ENCODE results near the gene PDLIM5.

The PDLIM5 gene

DNA sequence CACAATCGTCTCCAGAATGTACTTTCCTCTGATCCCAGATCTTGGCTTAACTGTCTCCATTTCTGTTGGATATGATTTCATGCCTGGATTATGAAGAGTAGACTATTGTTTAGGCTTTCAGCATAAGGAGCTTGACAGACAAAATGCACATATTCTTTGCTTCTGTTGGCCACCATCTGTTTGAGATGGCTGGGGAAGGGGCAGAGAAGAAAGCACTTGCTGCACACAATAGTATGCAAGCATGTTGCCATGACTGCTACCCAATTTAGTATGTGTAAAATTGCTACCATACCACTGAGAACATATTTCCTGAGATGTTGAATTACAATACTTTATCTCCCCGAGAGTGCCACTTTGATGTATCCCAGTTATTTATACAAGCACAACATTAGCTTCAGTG is 178.1 kb downstream of the PDLIM5 start:
- no peak overlapping the region for H3K56ac ChIP-seq (ENCODE audit: low read length)
- no peak overlapping the region for H2BK5ac ChIP-seq (ENCODE audit: low read length)
- H2AK5ac ChIP-seq (ENCODE audit: low read length) = no peak overlapping the region
- H2BK120ac ChIP-seq (ENCODE audit: low read depth, low read length) = no peak overlapping the region
- H3K4me2 ChIP-seq (ENCODE audit: low read length) = no peak overlapping the region
- no peak overlapping the region for H3K9ac ChIP-seq (ENCODE audit: low read length)
- H3K23ac ChIP-seq (ENCODE audit: low read length) = no peak overlapping the region
- no peak overlapping the region for H3K27ac ChIP-seq (ENCODE audit: low read depth, low read length)
- H3K18ac ChIP-seq (ENCODE audit: low read length) = no peak overlapping the region
- H3K36me3 ChIP-seq (ENCODE audit: control insufficient read depth, insufficient read depth, low read length) = no peaks in the 10 kb centered on the region
- H3K4me1 ChIP-seq (ENCODE audit: control insufficient read depth, low read depth, low read length) = no peaks in the 10 kb centered on the region
- H3K4me3 ChIP-seq (ENCODE audit: low read length) = no peak overlapping the region
- H4K8ac ChIP-seq (ENCODE audit: low read depth, low read length) = no peak overlapping the region
- no peak for DNase-seq
- no peaks in the 10 kb centered on the region for H3K27me3 ChIP-seq (ENCODE audit: insufficient read depth, low read length, poor library complexity)
- H4K5ac ChIP-seq (ENCODE audit: low read length) = no peak overlapping the region
- no peak overlapping the region for H3K4ac ChIP-seq (ENCODE audit: low read depth, low read length)
- H3K79me2 ChIP-seq (ENCODE audit: control insufficient read depth, insufficient read depth, low read length) = no peaks in the 10 kb centered on the region
- H2BK15ac ChIP-seq (replicated peaks; ENCODE audit: low read depth) = no peak overlapping the region
- WGBS (ENCODE audit: extremely low coverage, insufficient coverage, low lambda C conversion rate) = no CpG with 5 or more reads among the region's 2 CpGs
- H3K79me1 ChIP-seq (ENCODE audit: low read length) = no peaks in the 10 kb centered on the region

DNA sequence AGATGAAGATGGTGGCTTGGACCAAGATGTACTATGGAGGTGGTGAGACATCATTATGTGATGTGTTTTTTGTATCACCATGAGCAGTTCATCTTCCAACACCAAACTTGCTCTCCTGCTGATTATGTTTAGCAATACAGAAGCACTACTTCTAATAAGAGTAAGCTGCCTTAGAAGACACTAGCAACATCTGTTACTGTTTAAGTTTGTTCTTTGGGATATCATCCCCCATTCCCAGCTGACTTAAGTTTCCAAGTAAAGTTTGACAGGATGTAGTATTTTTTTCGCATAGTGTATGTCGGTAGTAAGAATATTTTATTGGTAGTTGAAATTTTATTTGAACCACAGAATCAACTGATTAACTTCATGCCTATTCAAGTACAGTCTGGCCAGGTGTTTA is 182.5 kb downstream of the PDLIM5 start:
- Histone ChIP-seq H3K27me3 (ENCODE audit: insufficient read depth, low read length, poor library complexity) (no peaks in the 10 kb centered on the region), H3K79me1 (ENCODE audit: low read length) (no peaks in the 10 kb centered on the region), H3K56ac (ENCODE audit: low read length) (no peak overlapping the region), H2AK5ac (ENCODE audit: low read length) (no peak overlapping the region), H4K8ac (ENCODE audit: low read depth, low read length) (no peak overlapping the region), H4K5ac (ENCODE audit: low read length) (no peak overlapping the region), H2BK120ac (ENCODE audit: low read depth, low read length) (no peak overlapping the region), H3K4me3 (ENCODE audit: low read length) (no peak overlapping the region), H3K79me2 (ENCODE audit: control insufficient read depth, insufficient read depth, low read length) (no peaks in the 10 kb centered on the region), H3K36me3 (ENCODE audit: control insufficient read depth, insufficient read depth, low read length) (no peaks in the 10 kb centered on the region), H3K4ac (ENCODE audit: low read depth, low read length) (no peak overlapping the region), H3K23ac (ENCODE audit: low read length) (no peak overlapping the region), H3K4me2 (ENCODE audit: low read length) (no peak overlapping the region), H2BK15ac (replicated peaks; ENCODE audit: low read depth) (no peak overlapping the region), H3K27ac (ENCODE audit: low read depth, low read length) (no peak overlapping the region), H3K9ac (ENCODE audit: low read length) (no peak overlapping the region), H2BK5ac (ENCODE audit: low read length) (no peak overlapping the region), H3K4me1 (ENCODE audit: control insufficient read depth, low read depth, low read length) (no peaks in the 10 kb centered on the region), H3K18ac (ENCODE audit: low read length) (no peak overlapping the region)
- WGBS (ENCODE audit: extremely low coverage, insufficient coverage, low lambda C conversion rate) = 100% methylated on average over 2 of the region's 2 CpGs
- no peak for DNase-seq

DNA sequence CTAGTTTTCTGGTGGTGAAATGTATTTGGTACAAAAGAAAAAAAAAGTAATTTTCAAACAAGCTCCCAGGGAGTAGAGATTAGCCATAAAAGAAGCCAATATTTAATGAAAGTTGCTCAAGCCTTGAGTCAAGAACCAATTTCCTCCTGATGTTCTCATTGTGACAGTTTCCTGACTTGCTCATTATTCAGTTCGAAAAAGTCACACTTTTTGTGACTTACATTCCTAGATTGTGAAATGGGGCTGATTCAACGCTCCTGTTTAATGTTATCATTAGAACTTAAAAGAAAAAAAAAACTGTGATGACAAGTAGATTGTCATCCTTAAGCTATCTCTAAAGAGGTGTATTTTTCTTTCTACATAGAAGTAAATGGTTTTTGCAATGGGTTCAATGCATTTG is 183.4 kb downstream of the PDLIM5 start:
- H4K5ac ChIP-seq (ENCODE audit: low read length) = no peak overlapping the region
- no peaks in the 10 kb centered on the region for H3K4me1 ChIP-seq (ENCODE audit: control insufficient read depth, low read depth, low read length)
- H3K18ac ChIP-seq (ENCODE audit: low read length) = no peak overlapping the region
- DNase-seq = peak; percentile 22
- H3K27ac ChIP-seq (ENCODE audit: low read depth, low read length) = no peak overlapping the region
- H2BK5ac ChIP-seq (ENCODE audit: low read length) = no peak overlapping the region
- no peak overlapping the region for H3K9ac ChIP-seq (ENCODE audit: low read length)
- H4K8ac ChIP-seq (ENCODE audit: low read depth, low read length) = no peak overlapping the region
- H3K56ac ChIP-seq (ENCODE audit: low read length) = no peak overlapping the region
- H3K79me1 ChIP-seq (ENCODE audit: low read length) = no peaks in the 10 kb centered on the region
- no peak overlapping the region for H3K4me2 ChIP-seq (ENCODE audit: low read length)
- H3K27me3 ChIP-seq (ENCODE audit: insufficient read depth, low read length, poor library complexity) = no peaks in the 10 kb centered on the region
- no peak overlapping the region for H3K4ac ChIP-seq (ENCODE audit: low read depth, low read length)
- no peak overlapping the region for H2BK15ac ChIP-seq (replicated peaks; ENCODE audit: low read depth)
- H3K4me3 ChIP-seq (ENCODE audit: low read length) = no peak overlapping the region
- H3K23ac ChIP-seq (ENCODE audit: low read length) = no peak overlapping the region
- H3K79me2 ChIP-seq (ENCODE audit: control insufficient read depth, insufficient read depth, low read length) = no peaks in the 10 kb centered on the region
- no peak overlapping the region for H2AK5ac ChIP-seq (ENCODE audit: low read length)
- H3K36me3 ChIP-seq (ENCODE audit: control insufficient read depth, insufficient read depth, low read length) = no peaks in the 10 kb centered on the region
- WGBS (ENCODE audit: extremely low coverage, insufficient coverage, low lambda C conversion rate) = no CpG with 5 or more reads among the region's 2 CpGs
- no peak overlapping the region for H2BK120ac ChIP-seq (ENCODE audit: low read depth, low read length)

DNA sequence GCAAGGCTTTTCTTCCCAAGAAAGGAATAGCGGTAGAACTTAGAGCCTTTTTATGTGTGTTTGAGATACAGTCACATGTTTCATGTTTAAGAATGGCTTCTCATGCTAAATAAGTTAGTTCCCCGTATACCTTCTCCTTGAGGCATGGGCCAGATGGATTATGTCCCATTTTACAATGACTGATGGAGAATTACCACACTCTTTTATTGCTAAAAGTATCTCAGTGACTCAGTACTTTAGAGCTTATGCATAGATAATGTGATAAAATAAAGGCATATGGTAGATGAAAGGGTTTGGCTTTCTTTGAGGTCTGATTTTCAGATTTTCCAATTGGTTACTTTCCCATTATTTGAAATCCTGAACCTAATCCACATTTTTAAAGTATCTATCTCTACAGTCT is 184.3 kb downstream of the PDLIM5 start:
- no peak overlapping the region for H2BK15ac ChIP-seq (replicated peaks; ENCODE audit: low read depth)
- H2BK120ac ChIP-seq (ENCODE audit: low read depth, low read length) = no peak overlapping the region
- H3K23ac ChIP-seq (ENCODE audit: low read length) = no peak overlapping the region
- H3K18ac ChIP-seq (ENCODE audit: low read length) = no peak overlapping the region
- no peak overlapping the region for H2BK5ac ChIP-seq (ENCODE audit: low read length)
- DNase-seq = no peak
- no peak overlapping the region for H3K4ac ChIP-seq (ENCODE audit: low read depth, low read length)
- no peaks in the 10 kb centered on the region for H3K27me3 ChIP-seq (ENCODE audit: insufficient read depth, low read length, poor library complexity)
- H4K5ac ChIP-seq (ENCODE audit: low read length) = no peak overlapping the region
- H3K36me3 ChIP-seq (ENCODE audit: control insufficient read depth, insufficient read depth, low read length) = no peaks in the 10 kb centered on the region
- H2AK5ac ChIP-seq (ENCODE audit: low read length) = no peak overlapping the region
- no peak overlapping the region for H3K4me2 ChIP-seq (ENCODE audit: low read length)
- H3K4me1 ChIP-seq (ENCODE audit: control insufficient read depth, low read depth, low read length) = no peaks in the 10 kb centered on the region
- H3K9ac ChIP-seq (ENCODE audit: low read length) = no peak overlapping the region
- no peak overlapping the region for H3K4me3 ChIP-seq (ENCODE audit: low read length)
- no CpG with 5 or more reads among the region's 2 CpGs for WGBS (ENCODE audit: extremely low coverage, insufficient coverage, low lambda C conversion rate)
- no peak overlapping the region for H4K8ac ChIP-seq (ENCODE audit: low read depth, low read length)
- H3K79me1 ChIP-seq (ENCODE audit: low read length) = no peaks in the 10 kb centered on the region
- no peak overlapping the region for H3K27ac ChIP-seq (ENCODE audit: low read depth, low read length)
- H3K56ac ChIP-seq (ENCODE audit: low read length) = no peak overlapping the region
- H3K79me2 ChIP-seq (ENCODE audit: control insufficient read depth, insufficient read depth, low read length) = no peaks in the 10 kb centered on the region

DNA sequence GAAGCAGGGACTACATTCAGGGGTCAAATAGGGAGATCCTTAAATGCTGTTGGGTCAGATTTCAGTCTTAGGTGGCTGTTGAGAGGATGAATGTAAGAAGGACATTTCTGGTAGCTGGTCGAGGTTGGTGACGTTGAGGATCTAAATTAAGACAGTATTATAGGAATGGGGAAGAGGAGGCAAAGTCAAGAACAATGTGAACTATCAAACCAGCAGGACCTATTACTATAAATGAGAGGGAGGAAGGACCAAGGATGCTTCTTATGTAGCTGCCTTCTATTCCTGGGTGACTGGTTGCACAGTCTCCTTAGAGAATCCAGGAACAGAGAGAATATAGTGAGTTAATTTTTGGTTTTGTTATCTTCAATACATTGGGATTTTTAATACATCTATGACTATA is 187.6 kb downstream of the PDLIM5 start:
- no peak overlapping the region for H3K18ac ChIP-seq (ENCODE audit: low read length)
- no peak overlapping the region for H3K27ac ChIP-seq (ENCODE audit: low read depth, low read length)
- H3K9ac ChIP-seq (ENCODE audit: low read length) = no peak overlapping the region
- no peak overlapping the region for H3K4me2 ChIP-seq (ENCODE audit: low read length)
- no peak overlapping the region for H4K5ac ChIP-seq (ENCODE audit: low read length)
- no peaks in the 10 kb centered on the region for H3K36me3 ChIP-seq (ENCODE audit: control insufficient read depth, insufficient read depth, low read length)
- no peak overlapping the region for H3K4me3 ChIP-seq (ENCODE audit: low read length)
- no peak overlapping the region for H4K8ac ChIP-seq (ENCODE audit: low read depth, low read length)
- no CpG with 5 or more reads among the region's 2 CpGs for WGBS (ENCODE audit: extremely low coverage, insufficient coverage, low lambda C conversion rate)
- H2AK5ac ChIP-seq (ENCODE audit: low read length) = no peak overlapping the region
- no peak overlapping the region for H3K23ac ChIP-seq (ENCODE audit: low read length)
- H3K4me1 ChIP-seq (ENCODE audit: control insufficient read depth, low read depth, low read length) = no peaks in the 10 kb centered on the region
- H2BK15ac ChIP-seq (replicated peaks; ENCODE audit: low read depth) = no peak overlapping the region
- DNase-seq = no peak
- H2BK5ac ChIP-seq (ENCODE audit: low read length) = no peak overlapping the region
- no peak overlapping the region for H2BK120ac ChIP-seq (ENCODE audit: low read depth, low read length)
- H3K56ac ChIP-seq (ENCODE audit: low read length) = no peak overlapping the region
- H3K79me2 ChIP-seq (ENCODE audit: control insufficient read depth, insufficient read depth, low read length) = no peaks in the 10 kb centered on the region
- H3K4ac ChIP-seq (ENCODE audit: low read depth, low read length) = no peak overlapping the region
- no peaks in the 10 kb centered on the region for H3K27me3 ChIP-seq (ENCODE audit: insufficient read depth, low read length, poor library complexity)
- H3K79me1 ChIP-seq (ENCODE audit: low read length) = no peaks in the 10 kb centered on the region

DNA sequence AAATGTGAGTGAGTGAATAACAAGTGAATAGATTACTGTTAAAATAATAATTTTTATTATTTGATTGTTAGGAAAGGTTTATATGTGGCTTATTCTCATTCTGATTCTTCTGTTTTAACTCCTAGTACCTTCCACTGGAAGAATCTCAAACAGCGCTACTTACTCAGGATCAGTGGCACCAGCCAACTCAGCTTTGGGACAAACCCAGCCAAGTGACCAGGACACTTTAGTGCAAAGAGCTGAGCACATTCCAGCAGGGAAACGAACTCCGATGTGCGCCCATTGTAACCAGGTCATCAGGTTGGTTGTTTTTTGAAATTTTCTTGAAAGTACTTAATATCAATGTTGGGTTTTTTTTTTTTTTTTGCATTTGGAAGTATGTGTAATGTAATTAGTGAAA is 188.4 kb downstream of the PDLIM5 start:
- Histone ChIP-seq H2BK5ac (ENCODE audit: low read length) (no peak overlapping the region), H3K27ac (ENCODE audit: low read depth, low read length) (no peak overlapping the region), H3K27me3 (ENCODE audit: insufficient read depth, low read length, poor library complexity) (no peaks in the 10 kb centered on the region), H3K4me2 (ENCODE audit: low read length) (no peak overlapping the region), H3K56ac (ENCODE audit: low read length) (no peak overlapping the region), H2BK120ac (ENCODE audit: low read depth, low read length) (no peak overlapping the region), H3K4ac (ENCODE audit: low read depth, low read length) (no peak overlapping the region), H3K18ac (ENCODE audit: low read length) (no peak overlapping the region), H2BK15ac (replicated peaks; ENCODE audit: low read depth) (no peak overlapping the region), H3K9ac (ENCODE audit: low read length) (no peak overlapping the region), H2AK5ac (ENCODE audit: low read length) (no peak overlapping the region), H4K5ac (ENCODE audit: low read length) (no peak overlapping the region), H4K8ac (ENCODE audit: low read depth, low read length) (no peak overlapping the region), H3K4me1 (ENCODE audit: control insufficient read depth, low read depth, low read length) (no peaks in the 10 kb centered on the region), H3K23ac (ENCODE audit: low read length) (no peak overlapping the region), H3K36me3 (ENCODE audit: control insufficient read depth, insufficient read depth, low read length) (no peaks in the 10 kb centered on the region), H3K79me2 (ENCODE audit: control insufficient read depth, insufficient read depth, low read length) (no peaks in the 10 kb centered on the region), H3K79me1 (ENCODE audit: low read length) (no peaks in the 10 kb centered on the region), H3K4me3 (ENCODE audit: low read length) (no peak overlapping the region)
- no peak for DNase-seq
- WGBS (ENCODE audit: extremely low coverage, insufficient coverage, low lambda C conversion rate) = no CpG with 5 or more reads among the region's 4 CpGs
